IMR-90 (cell line): ENCODE measurements around the gene CBFA2T3. TPM values are rescaled to one million over a fixed set of nuclear protein-coding genes. Genes with fewer than 3 reads are reported as not detected.

Source experiments
- ATAC-seq: fragments of 200-7000 bp; cut with Tn5 transposase; 2 replicates; pipeline ENCODE4 v1.9.1; 2020; ENCODE audit warnings: low read depth, mild to moderate bottlenecking, moderate library complexity
- BruUV-seq: library from RNA; stranded (reverse); fragments of 400-500 nt; replicated peaks from 2 replicates; lab custom pipeline; 2021; lab: Mats Ljungman, UMichigan
- CTCF ChIA-PET: fragments of 300-600 bp; formaldehyde crosslinking; extraction: SDS; loops from one replicate; lab custom pipeline; 2021; ENCODE audit warnings: antibody characterized with exemption; lab: Yijun Ruan, JAX
- POLR2A ChIA-PET: fragments of 300-600 bp; sonication (Branson Sonifier 250); formaldehyde crosslinking; loops from one replicate; lab custom pipeline; 2022; ENCODE audit warnings: antibody characterized with exemption; ENCODE audit not compliant: unreplicated experiment; lab: Charles Lee
- DNase-seq: peaks from one replicate; pipeline ENCODE4 v3.0.0; 2013
- H2AFZ ChIP-seq: replicated peaks from 2 replicates; pipeline ENCODE3; 2013; ENCODE audit warnings: low read length, mild to moderate bottlenecking; ENCODE audit not compliant: poor library complexity
- H2AK5ac ChIP-seq: 2 replicates; pipeline ENCODE4 v1.6.1; 2013; ENCODE audit warnings: low read depth, low read length, inconsistent platforms
- H2AK9ac ChIP-seq: replicated peaks from 2 replicates; pipeline ENCODE3; 2013; ENCODE audit warnings: mild to moderate bottlenecking, low read depth, low read length, moderate library complexity; ENCODE audit not compliant: poor library complexity
- H2BK120ac ChIP-seq: 2 replicates; pipeline ENCODE4 v1.6.1; 2013; ENCODE audit warnings: low read depth, low read length, inconsistent platforms
- H2BK15ac ChIP-seq: 3 replicates; pipeline ENCODE4 v1.6.1; 2013; ENCODE audit warnings: low read depth, low read length, inconsistent platforms
- H2BK20ac ChIP-seq: 2 replicates; pipeline ENCODE4 v1.6.1; 2013; ENCODE audit warnings: low read depth, mild to moderate bottlenecking, inconsistent platforms, low read length, moderate library complexity
- H2BK5ac ChIP-seq: 2 replicates; pipeline ENCODE4 v1.6.1; 2013; ENCODE audit warnings: mild to moderate bottlenecking, low read depth, low read length, inconsistent platforms; ENCODE audit not compliant: poor library complexity, severe bottlenecking
- H3K14ac ChIP-seq: replicated peaks from 2 replicates; pipeline ENCODE4 v1.6.1; 2013; ENCODE audit warnings: low read depth, low read length, inconsistent platforms
- H3K18ac ChIP-seq: 2 replicates; pipeline ENCODE4 v1.6.1; 2013; ENCODE audit warnings: low read depth, low read length, control low read depth
- H3K23ac ChIP-seq: 2 replicates; pipeline ENCODE4 v1.6.1; 2013; ENCODE audit warnings: low read depth, low read length, inconsistent platforms
- H3K27ac ChIP-seq: 2 replicates; pipeline ENCODE4 v1.5.1; 2013; ENCODE audit warnings: mild to moderate bottlenecking, control low read depth, low read length; ENCODE audit not compliant: insufficient read depth
- H3K27me3 ChIP-seq: 2 replicates; pipeline ENCODE4 v1.6.1; 2013; ENCODE audit warnings: low read length; ENCODE audit not compliant: control insufficient read depth, insufficient read depth
- H3K36me3 ChIP-seq: 2 replicates; pipeline ENCODE4 v1.6.1; 2013; ENCODE audit warnings: low read length, mixed read lengths; ENCODE audit not compliant: control insufficient read depth, insufficient read depth
- H3K4ac ChIP-seq: 2 replicates; pipeline ENCODE4 v1.6.1; 2013; ENCODE audit warnings: low read depth, low read length, inconsistent platforms
- H3K4me1 ChIP-seq: 2 replicates; pipeline ENCODE4 v1.6.1; 2013; ENCODE audit warnings: low read length, mixed read lengths; ENCODE audit not compliant: control insufficient read depth, insufficient read depth
- H3K4me2 ChIP-seq: 2 replicates; pipeline ENCODE4 v1.6.1; 2013; ENCODE audit warnings: low read depth, mild to moderate bottlenecking, control low read depth, low read length, moderate library complexity
- H3K4me3 ChIP-seq: 2 replicates; pipeline ENCODE4 v1.5.1; 2013; ENCODE audit warnings: low read depth, mild to moderate bottlenecking, control low read depth, low read length, moderate library complexity; ENCODE audit not compliant: insufficient read depth
- H3K56ac ChIP-seq: 2 replicates; pipeline ENCODE4 v1.6.1; 2013; ENCODE audit warnings: low read length, inconsistent platforms; ENCODE audit not compliant: insufficient read depth; ENCODE audit errors: extremely low read depth
- H3K79me1 ChIP-seq, 2 experiments: 2 replicates each; pipeline ENCODE4 v1.6.1; 2013; ENCODE audit warnings: low read length in 2 of 2, inconsistent platforms in 1 of 2, low read depth in 1 of 2
- H3K9ac ChIP-seq: 2 replicates; pipeline ENCODE4 v1.6.1; 2013; ENCODE audit warnings: low read depth, low read length, control low read depth
- H3K9me1 ChIP-seq: 2 replicates; pipeline ENCODE4 v1.6.1; 2013; ENCODE audit warnings: low read length, inconsistent platforms; ENCODE audit not compliant: insufficient read depth
- H3K9me3 ChIP-seq: 2 replicates; pipeline ENCODE4 v1.6.1; 2013; ENCODE audit warnings: low read length; ENCODE audit not compliant: control insufficient read depth, insufficient read depth
- H4K20me1 ChIP-seq: 2 replicates; pipeline ENCODE4 v1.6.1; 2013; ENCODE audit warnings: low read length, inconsistent platforms; ENCODE audit not compliant: insufficient read depth
- H4K5ac ChIP-seq: 2 replicates; pipeline ENCODE4 v1.6.1; 2013; ENCODE audit warnings: mild to moderate bottlenecking, low read depth, low read length, control low read depth
- H4K8ac ChIP-seq, 2 experiments: 2 replicates each; pipeline ENCODE4 v1.6.1; 2013; ENCODE audit warnings: low read depth in 2 of 2, low read length in 2 of 2, control low read depth in 1 of 2, inconsistent platforms in 1 of 2
- H4K91ac ChIP-seq: 2 replicates; pipeline ENCODE4 v1.6.1; 2013; ENCODE audit warnings: low read depth, low read length, inconsistent platforms; ENCODE audit not compliant: insufficient read depth
- SMC3 ChIP-seq: fragments of 150-350 bp; IDR thresholded peaks from 2 replicates; pipeline ENCODE4 v1.6.1; 2016; ENCODE audit warnings: low read depth, mild to moderate bottlenecking, antibody characterized with exemption, low read length, moderate library complexity
- USF2 ChIP-seq: fragments of 150-350 bp; IDR thresholded peaks from 2 replicates; pipeline ENCODE4 v1.6.1; 2017; ENCODE audit warnings: mild to moderate bottlenecking, antibody characterized with exemption, low read length, low read depth
- WGBS, 2 experiments: methylation state at CpG; one replicate each; pipeline versions ENCODE4 v1.1.5 to v1.1.7; 2013; ENCODE audit warnings: missing lambda C conversion rate in 2 of 2; ENCODE audit not compliant: insufficient read length in 1 of 2; ENCODE audit errors: extremely low coverage in 2 of 2; 5-methylcytosine and 5-hydroxymethylcytosine counted together
- dilution Hi-C: fragments of 300-500 bp; cut with HindIII; formaldehyde crosslinking; loops from one replicate; pipeline ENCODE4 v1.14.3; 2018; ENCODE audit warnings: low sequenced_read_pairs; ENCODE audit not compliant: unreplicated experiment
- in situ Hi-C: fragments of 300-500 bp; cut with MboI; formaldehyde crosslinking; loops from 3 replicates; pipeline ENCODE4 v1.14.3; 2019; ENCODE audit warnings: low sequenced_read_pairs, inconsistent platforms, mixed read lengths
- intact Hi-C: fragments of 100-400 bp; cut with micrococcal nuclease; formaldehyde crosslinking; loops from 2 replicates; pipeline ENCODE4 v1.10.0; 2022
- polyA plus RNA-seq, 3 experiments: library from polyadenylated mRNA; depleted of rRNA; stranded (reverse); fragments of >200 nt; gene quantifications; 2 replicates each; pipeline ENCODE4 v1.2.3, GENCODE V29; 2012; ENCODE audit warnings: low replicate concordance in 1 of 3
- total RNA-seq: library from RNA; depleted of rRNA; stranded (reverse); fragments of >200 nt; gene quantifications from 2 replicates; pipeline ENCODE4 v1.2.3, GENCODE V29; 2012

CBFA2T3 gene
- total and polyA plus RNA-seq, 2 of the 4 experiments (the other 2 are of a cell fraction), result not detected

DNA sequence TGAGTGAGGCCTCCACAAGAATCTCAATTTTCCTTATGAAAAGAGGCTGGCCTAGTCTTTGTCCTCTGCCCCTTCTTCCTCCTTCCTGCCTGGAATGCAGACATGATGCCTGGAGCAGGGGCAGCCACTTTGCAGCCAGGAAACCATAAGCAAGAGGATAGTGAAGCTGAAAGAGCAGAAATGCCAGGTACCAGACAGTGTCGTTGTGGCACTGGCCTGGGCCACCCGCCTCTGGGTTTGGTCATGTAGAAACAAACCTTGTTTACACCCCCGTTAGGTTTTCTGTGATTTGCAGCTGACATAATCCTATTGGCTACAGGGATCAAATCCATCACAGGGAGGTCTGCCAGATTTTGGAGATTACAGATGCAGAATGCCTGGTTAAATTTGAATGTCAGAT lies 16.5 kb downstream of the CBFA2T3 start:
- H4K8ac ChIP-seq, result no peak overlapping the region
- no peak overlapping the region for H2BK20ac ChIP-seq
- TF ChIP-seq USF2, result no peak
- TF ChIP-seq SMC3, result no peak
- H3K56ac ChIP-seq, result no peak overlapping the region
- DNase-seq, result no peak
- no peak overlapping the region for H3K27ac ChIP-seq
- no peaks in the 10 kb centered on the region for H3K4me1 ChIP-seq
- WGBS, 2 experiments, result 80% methylated on average over 2 of the region's 3 CpGs; no CpG with 5 or more reads in 1 of the 2 experiments
- H3K23ac ChIP-seq, result no peak overlapping the region
- no peak overlapping the region for H2AK9ac ChIP-seq
- no peaks in the 10 kb centered on the region for H4K20me1 ChIP-seq
- no peak overlapping the region for H3K18ac ChIP-seq
- H2AK5ac ChIP-seq, result no peak overlapping the region
- peaks cover 42% of the 10 kb centered on the region for H3K27me3 ChIP-seq
- H3K14ac ChIP-seq, result no peak overlapping the region
- in situ Hi-C loops, result no loop called here
- ChIA-PET CTCF (no interaction called here), POLR2A (no interaction called here)
- no peak for ATAC-seq
- H4K5ac ChIP-seq, result no peak overlapping the region
- intact Hi-C loops, result no loop called here
- dilution Hi-C loops, result no loop called here
- H3K4me2 ChIP-seq, result no peak overlapping the region
- no peaks in the 10 kb centered on the region for H3K9me3 ChIP-seq
- no peak overlapping the region for H3K9ac ChIP-seq
- no peaks in the 10 kb centered on the region for H3K79me1 ChIP-seq
- no peak overlapping the region for H4K91ac ChIP-seq
- no peak overlapping the region for H2BK5ac ChIP-seq
- no peak overlapping the region for H2BK120ac ChIP-seq
- no peak overlapping the region for H3K4me3 ChIP-seq
- H3K4ac ChIP-seq, result no peak overlapping the region
- no peaks in the 10 kb centered on the region for H3K36me3 ChIP-seq
- no peak overlapping the region for H2BK15ac ChIP-seq
- no TSS peak for BruUV-seq
- H3K9me1 ChIP-seq, result no peaks in the 10 kb centered on the region
- H2AFZ ChIP-seq, result no peak overlapping the region
